ENCODE results near the gene GREB1. TPM values are rescaled to one million over a fixed set of nuclear protein-coding genes. Genes with fewer than 3 reads are reported as not detected.

Gene GREB1
- total and polyA plus RNA-seq, 2 of the 13 experiments (the other 11 are each of a cell fraction or from before 2014, with no cell fraction given): 31.3 to 61.2 TPM

DNA sequence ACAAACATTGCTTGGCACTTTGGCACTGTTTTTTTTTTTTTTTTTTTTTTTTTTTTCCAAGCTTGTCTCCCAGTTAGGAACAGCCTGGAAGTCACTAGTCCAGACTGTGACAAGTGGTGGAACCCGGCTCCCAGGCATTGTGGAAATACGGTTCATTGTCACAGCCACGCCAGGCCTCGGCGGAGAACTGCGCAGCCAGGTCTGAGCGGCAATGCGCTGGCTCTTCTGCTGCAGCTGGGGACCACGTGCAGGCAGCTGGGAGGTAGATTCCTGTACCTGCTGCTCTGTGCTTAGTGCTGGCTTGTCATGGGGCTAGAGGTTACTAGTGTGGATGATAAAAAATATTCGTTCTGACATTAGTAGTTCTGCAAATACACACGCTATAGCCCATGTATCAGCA lies 131.2 kb downstream of the GREB1 start:
- no peak overlapping the region for H3K4me2 ChIP-seq (ENCODE audit: low read depth, low read length)
- ChIA-PET POLR2A (interaction anchor here (0.8 kb wide), 1 partner anchor 16 kb away, joined by 3 read pairs; no protein-coding TSS in a partner anchor), CTCF (ENCODE audit: low intra/inter-chr PET ratio, low total read pairs) (no interaction called here)
- H3K27ac ChIP-seq (ENCODE audit: extremely low read length, insufficient read depth, low read length): no peak overlapping the region
- H2AFZ ChIP-seq (ENCODE audit: low read length): no peak overlapping the region
- DNase-seq (ENCODE audit: low spot score) (no peak), FAIRE-seq (no peak), ATAC-seq (no peak)
- in situ Hi-C loops (cut with HindIII; ENCODE audit: extremely low pct_ligation_motif_present, low pct_unique_long_range_greater_than_20kb): no loop called here
- no peak for TF ChIP-seq ZNF772 (CRISPR knock-in tag; IDR thresholded peaks at IDR 0.05)
- TF ChIP-seq, protein P1, sequence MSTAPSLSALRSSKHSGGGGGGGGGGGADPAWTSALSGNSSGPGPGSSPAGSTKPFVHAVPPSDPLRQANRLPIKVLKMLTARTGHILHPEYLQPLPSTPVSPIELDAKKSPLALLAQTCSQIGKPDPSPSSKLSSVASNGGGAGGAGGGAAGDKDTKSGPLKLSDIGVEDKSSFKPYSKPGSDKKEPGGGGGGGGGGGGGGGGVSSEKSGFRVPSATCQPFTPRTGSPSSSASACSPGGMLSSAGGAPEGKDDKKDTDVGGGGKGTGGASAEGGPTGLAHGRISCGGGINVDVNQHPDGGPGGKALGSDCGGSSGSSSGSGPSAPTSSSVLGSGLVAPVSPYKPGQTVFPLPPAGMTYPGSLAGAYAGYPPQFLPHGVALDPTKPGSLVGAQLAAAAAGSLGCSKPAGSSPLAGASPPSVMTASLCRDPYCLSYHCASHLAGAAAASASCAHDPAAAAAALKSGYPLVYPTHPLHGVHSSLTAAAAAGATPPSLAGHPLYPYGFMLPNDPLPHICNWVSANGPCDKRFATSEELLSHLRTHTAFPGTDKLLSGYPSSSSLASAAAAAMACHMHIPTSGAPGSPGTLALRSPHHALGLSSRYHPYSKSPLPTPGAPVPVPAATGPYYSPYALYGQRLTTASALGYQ (CRISPR knock-in tag; IDR thresholded peaks at IDR 0.05): no peak
- TF ChIP-seq ZNF780A (CRISPR knock-in tag; IDR thresholded peaks at IDR 0.05): no peak
- no peak for TF ChIP-seq PAWR (CRISPR knock-in tag; IDR thresholded peaks at IDR 0.05; ENCODE audit: borderline replicate concordance)
- no peak for TF ChIP-seq TSC22D2 (CRISPR knock-in tag; IDR thresholded peaks at IDR 0.05; ENCODE audit: borderline replicate concordance)
- TF ChIP-seq CBX5 (CRISPR knock-in tag; IDR thresholded peaks at IDR 0.05; ENCODE audit: borderline replicate concordance): no peak
- peaks cover 9 to 59% of the 10 kb centered on the region in 2 experiments; a peak in 4 of 5 replicates for H3K27me3 ChIP-seq (ENCODE audit: control insufficient read depth in 1 of 2, insufficient read depth in 2 of 2, low read length in 2 of 2)
- no peaks in the 10 kb centered on the region for H3K36me3 ChIP-seq (replicated peaks in 1 of 2; ENCODE audit: control insufficient read depth in 1 of 2, insufficient read depth in 2 of 2, low read length in 2 of 2)
- H3K9me3 ChIP-seq (ENCODE audit: low read length): peaks cover 8% of the 10 kb centered on the region
- H3K9ac ChIP-seq (ENCODE audit: insufficient read depth, low read depth, low read length): no peak overlapping the region
- no peak overlapping the region for H3K4me3 ChIP-seq (replicated peaks in 1 of 3; ENCODE audit: insufficient read depth in 1 of 3, low read depth in 2 of 3, low read length in 3 of 3)
- no peaks in the 10 kb centered on the region for H3K79me2 ChIP-seq (ENCODE audit: insufficient read depth, low read length)
- WGBS (ENCODE audit: low lambda C conversion rate): 45% methylated on average over 11 of the region's 11 CpGs
- no TSS peak for BruUV-seq (replicated peaks)
- intact Hi-C loops (cut with micrococcal nuclease; ENCODE audit: unreplicated experiment): no loop called here
- no peaks in the 10 kb centered on the region for H4K20me1 ChIP-seq (ENCODE audit: insufficient read depth, low read length)
- peaks cover 6% of the 10 kb centered on the region; the same call in 1 of the 2 replicates for H3K4me1 ChIP-seq (ENCODE audit: insufficient read depth, low read length)

All from HepG2 (cell line).